ENCODE data around the gene PLCXD3.
"Not testable (repeated sequence)": the region's sequence is repeated elsewhere in the genome, so short reads cannot be mapped to it uniquely, and the experiment has no call there.

PLCXD3 gene, protein sequence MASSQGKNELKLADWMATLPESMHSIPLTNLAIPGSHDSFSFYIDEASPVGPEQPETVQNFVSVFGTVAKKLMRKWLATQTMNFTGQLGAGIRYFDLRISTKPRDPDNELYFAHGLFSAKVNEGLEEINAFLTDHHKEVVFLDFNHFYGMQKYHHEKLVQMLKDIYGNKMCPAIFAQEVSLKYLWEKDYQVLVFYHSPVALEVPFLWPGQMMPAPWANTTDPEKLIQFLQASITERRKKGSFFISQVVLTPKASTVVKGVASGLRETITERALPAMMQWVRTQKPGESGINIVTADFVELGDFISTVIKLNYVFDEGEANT

DNA sequence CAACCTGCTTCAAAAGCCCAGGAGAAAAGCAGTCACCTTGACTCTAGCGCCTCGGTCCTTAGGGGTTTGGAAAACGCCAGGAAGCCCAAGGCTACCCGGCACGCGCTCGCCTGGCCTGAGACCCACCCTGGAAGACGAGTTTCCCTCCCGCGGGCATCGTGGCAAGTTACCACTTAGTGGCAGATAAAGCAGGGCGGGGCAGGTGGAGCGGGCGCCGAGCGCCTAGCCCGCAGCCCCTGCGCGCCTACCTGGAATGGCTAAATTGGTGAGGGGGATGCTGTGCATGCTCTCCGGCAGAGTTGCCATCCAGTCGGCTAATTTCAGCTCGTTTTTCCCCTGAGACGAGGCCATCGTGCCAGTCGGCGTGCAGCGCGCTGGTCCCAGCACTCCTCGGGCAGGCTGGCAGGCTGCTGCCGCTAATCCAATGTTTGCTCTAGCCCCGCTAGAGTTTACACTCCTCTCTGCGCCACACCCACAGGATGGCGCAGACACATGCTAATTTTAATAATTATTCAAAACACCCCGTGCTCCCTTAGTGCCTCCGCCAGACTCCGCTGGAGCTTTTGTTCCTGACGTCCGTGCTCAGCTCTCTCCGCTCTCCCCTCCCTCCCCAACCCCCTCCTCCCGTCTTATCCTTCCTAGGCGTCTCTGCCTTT, at the start of gene PLCXD3:
PLCXD3 (minus strand) TSS at position 426 of the 656 bp plus-strand sequence; CDS start at position 351, 75 bp downstream.
- DNase-seq, result peak; percentile 34

DNA sequence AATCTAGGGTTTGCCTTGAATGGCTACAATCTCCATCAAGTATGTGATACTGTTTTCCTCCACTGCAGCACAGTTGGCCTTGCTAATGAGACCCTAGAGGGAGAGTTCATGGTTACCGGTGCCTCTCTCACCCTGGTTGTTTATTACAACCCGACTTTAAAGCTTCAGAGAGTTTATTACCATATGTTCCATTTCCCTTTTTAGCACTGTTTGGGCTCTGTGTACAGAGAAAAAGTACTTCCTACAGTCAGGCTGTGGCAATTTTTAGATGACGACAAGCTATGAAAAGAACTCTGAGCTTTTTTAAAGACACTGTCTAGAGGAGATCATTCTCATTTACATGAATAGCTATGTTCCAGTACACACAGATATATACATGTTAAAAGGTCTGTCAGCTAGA, 48.8 kb upstream of the PLCXD3 start:
- no peak for DNase-seq

DNA sequence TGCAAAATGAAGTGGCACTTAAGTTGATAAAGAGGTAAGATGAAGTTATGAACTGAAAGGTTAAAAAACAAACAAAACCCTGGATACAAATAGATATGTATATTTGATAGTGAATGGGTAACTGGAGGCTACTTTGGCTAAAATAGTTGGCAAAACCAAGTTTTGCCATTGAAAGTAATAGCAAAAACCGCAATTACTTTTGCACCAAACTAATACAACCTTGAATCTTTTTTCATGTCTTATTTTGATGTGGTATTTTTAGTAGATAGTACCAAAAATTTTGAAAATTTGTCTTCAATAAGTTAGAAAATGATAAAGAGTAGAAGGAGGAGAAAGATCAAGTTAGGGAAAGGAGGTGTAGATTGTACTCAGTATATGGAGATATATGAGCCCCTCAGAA, 47.9 kb upstream of the PLCXD3 start:
- DNase-seq, result no peak

DNA sequence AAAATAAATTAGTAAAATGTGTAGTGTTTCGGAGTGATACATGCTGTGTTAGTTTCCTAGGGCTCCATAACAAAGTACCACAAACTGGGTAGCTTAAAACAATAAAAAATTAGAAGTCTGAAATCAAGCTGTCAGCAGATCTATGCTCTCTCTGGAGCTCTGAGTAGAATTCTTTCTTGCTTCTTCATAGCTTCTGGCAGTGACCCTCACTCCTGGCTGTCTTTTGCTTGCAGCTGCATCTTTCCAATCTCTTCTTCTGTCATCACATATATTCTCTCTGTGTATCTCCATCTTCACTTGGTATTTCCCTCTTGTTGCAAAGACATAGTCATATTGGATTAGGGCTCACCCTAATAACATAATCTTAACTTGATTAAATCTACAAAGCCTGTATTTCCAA, 37.6 kb upstream of the PLCXD3 start:
- DNase-seq, result no peak

DNA sequence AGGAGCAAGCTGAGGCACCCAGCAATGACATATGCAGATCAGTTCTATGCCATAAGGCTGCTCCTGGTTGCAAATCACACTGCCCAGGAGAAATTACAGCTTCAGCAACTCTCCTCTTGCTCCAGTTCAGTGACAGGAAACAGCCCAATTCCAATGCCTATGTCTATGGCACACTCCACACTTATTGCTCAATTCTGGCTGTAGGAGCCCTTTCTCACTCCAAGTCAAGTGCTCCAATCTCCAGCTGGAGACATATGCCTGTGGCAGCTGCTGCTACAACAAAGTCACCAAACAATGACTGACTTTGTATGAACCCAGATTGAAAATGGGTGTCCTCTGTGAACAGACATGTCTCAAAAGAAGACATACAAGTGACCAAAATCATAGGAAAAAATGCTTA, 31.8 kb upstream of the PLCXD3 start:
- DNase-seq, result no peak

DNA sequence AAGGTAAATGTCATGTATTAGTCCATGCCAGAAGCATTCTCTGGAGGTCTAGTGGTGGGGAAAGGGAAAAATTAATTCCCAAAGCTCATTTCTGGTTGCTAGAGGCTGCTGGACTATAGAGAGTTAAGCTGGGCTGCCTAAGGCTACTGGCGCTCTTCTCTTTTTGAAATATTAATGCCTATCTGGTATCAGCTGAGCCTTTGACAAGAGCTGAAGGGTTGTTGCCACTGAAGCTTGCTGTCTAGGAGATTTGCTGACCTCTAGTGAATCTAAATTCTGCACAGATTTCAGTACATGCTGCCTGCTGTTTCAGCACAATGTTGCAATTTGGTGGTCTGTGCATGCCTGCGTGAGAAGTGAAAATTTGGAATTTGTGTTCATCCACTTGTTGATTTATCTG, 29.1 kb upstream of the PLCXD3 start:
- no peak for DNase-seq

DNA sequence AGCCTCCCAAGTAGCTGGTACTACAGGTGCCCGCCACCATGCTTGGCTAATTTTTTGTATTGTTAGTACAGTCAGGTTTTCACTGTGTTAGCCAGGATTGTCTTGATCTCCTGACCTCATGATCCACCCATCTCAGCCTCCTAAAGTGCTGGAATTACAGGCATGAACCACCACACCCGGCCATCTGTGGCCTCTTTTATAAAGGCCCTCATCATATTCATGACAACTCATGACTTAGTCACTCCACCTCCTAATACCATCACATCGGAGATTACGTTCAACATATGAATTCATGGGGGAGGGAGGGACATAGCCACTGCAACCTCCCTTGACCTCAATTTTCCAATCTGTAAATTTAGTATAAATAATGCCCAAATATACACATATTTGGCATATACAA, 27.2 kb upstream of the PLCXD3 start:
- DNase-seq, result no peak

DNA sequence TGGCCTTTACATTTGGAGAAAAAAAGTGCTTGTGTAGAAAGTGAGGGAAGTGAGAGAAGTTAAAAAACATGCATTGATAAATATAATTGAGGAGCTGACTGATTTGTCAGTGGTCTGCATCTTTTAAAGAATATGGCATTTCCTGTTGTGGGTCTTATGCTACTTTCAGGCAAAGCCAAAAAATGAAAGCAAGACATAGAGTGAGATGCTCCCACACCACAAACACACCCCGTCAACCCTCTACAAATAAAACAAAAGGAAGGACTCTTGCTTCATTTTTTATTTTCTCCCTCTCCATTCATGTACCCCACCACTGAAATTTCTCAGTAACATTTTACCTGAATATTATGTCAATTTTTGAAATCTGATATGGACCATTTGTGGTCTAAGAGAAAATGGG, 22.1 kb upstream of the PLCXD3 start:
- DNase-seq, result no peak

DNA sequence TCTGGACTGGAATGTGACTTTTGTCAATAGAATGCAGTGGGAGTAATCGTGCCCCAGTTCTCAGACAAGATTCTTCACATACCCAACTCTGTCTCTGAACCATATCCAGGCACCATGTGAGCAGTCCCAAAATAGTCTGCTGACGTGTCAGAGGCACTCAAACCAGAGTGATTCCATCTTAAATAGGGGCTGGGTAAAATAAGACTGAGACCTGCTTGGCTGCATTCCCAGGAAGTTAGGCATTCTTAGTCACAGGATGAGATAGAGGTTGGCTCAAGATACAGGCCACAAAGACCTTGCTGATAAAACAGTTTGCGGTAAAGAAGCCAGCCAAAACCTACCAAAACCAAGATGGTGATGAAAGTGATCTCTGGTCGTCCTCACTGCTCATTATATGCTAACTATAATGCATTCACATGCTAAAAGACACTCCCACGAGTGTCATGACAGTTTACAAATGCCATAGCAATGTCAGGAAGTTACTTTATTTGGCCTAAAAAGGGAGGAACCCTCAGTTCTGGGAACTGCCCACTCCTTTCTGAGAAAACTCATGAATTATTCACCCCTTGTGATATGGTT, 16.9 kb upstream of the PLCXD3 start:
- DNase-seq, result no peak

DNA sequence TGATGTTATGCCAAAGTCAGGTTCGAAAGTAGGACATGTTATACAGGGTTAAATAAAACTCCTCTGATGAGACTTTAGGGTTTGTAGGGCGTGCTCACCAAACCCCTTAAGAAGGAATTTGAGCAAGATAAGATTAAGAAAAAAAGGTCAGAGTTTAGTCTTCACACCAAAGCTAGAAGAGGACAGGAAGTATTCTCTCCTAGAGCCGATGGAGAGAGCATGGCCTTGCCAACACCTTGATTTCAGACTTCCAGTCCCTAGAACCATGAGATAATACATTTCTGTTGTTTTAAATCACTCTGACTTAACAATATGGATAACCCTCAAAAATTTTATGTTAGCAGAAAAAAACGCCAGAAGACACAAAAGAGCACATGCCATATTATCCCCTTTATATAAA, 16.3 kb upstream of the PLCXD3 start:
- no peak for DNase-seq

DNA sequence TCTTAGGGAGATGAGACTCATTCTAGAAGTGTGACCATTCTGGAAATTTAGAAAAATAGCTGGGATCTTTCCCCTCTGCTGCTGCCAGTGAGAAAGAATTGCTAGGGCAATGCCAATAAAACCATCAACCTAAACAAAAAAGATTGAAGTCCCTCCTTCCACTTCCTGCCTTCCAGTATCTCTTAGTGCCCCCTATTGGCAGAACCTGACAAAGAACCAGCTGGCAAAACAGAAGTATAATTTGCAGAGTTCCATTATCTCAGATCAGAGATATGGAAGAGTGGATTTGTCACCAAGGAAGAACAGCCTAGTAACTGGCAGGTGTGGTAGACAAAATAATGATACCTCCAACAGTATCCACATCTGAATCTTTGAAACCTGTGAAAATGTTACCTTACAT, 13.8 kb upstream of the PLCXD3 start:
- DNase-seq, result no peak

DNA sequence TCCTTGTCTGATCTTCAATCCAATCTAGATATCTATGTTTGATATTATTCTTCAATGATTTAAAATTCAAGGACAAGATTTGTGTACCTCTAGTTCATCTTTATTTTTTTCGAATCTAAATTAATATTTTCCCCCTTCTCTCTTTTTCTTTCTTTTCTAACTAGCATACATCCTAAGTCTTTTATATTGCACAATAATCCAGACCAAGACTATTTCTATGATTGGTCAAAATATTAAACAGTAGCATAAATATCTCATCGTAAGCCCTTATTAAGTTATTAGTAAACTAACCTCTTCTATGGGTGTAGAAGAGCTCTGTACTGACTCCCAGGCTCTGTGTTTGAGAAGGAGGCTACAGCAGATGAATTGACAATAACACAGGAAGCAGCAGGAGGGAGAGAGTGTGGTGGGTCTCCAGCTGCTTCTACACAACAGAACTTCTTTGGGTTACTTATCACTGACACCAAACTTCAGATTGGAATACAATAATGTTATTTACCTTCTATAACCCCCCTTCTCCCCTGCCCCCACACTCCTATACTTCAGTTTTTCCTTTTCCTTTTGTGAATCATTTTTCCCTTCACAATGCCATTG, 11.9 kb upstream of the PLCXD3 start:
- no peak for DNase-seq

DNA sequence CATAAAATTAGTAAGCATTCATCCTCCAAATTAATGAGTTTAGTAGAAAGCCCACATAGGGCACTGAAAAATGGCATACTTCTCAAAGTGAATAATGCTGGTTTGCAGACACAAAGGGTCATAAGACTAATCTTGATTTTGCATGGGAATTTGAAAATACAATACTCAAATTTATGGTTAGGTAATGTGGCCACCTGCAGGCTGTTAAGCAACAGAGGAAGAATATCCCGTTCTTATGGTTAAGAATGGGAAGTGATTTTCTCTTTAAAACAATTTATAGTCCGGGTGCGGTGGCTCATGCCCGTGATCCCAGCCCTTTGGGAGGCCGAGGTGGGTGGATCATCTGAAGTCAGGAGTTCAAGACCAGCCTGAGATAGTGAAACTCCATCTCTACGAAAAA, 9.4 kb upstream of the PLCXD3 start:
- DNase-seq, result no peak

DNA sequence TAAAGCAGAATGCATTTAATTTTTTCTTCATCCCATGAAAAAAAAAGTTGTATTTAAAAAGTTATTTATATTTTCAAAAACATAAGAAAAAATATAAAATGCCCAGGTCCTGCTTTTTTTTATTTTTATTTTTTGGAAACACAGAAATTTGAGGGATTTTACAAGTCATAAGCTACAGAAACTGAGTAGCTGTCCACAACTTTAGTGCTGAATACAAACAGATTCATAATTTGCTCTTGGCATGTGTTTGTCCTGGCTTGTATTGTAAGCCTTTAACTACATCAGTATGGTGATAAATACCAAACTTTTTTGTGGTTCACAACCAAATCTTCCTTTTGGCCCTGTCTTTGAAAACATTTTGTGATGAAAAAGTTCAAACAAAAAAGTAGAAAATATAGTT, 7.5 kb upstream of the PLCXD3 start:
- DNase-seq, result no peak

DNA sequence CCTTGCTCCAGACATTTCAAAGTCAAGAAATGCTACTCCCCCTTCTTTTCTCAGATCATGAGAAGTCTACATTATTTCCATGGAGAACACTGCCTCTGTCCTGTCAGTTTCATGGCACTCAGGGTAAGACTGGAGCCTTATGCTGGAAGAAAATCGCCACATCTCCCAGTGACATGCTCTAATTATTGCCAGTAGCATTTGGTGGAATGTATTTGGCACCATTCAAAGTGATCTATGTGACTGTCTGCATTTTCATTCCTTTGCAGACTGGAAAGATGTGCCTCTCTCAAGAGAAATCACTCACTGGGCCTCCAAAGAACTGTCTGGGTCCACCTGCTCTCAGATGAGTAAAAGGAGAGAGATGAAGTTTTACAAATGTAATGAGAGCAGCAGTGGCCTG, 840 bp upstream of the PLCXD3 start:
- no peak for DNase-seq

DNA sequence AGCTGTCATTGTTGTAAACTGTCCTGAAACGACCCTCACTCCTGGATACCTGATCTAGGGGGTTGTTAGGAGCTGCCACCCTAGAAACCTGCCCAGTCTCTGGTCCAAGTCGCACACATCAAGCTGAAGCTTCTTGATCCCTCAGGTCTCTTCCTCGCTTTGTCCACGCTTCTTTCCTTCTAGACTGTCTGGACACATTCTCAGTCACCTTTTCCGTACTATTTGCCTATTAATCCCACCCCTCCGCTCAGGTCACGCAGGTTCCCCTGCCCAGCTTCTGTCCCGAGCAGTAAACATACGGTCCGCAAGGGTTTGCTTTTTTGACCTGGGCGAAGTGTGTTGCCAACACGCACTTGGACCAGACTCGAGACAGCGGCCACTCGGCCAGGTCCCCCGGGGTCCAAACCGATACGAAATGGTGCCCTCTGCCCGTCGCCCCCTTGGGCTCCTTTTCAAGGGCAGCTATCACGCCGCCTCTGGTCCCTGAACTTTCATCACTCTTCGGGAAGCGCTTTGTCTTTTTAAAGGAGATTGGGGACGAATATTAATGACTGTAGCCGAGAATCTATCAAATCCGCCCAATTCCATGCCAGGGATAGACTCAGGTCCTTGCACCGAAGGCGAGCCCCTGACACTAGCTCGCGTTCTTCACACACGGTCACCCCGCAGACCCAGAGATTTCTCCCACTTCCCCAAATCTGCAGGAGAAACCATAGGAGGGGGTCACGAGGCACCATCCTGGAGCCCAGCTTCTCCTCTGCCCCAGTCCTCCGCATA, 814 bp downstream of the PLCXD3 start:
- no peak for DNase-seq

DNA sequence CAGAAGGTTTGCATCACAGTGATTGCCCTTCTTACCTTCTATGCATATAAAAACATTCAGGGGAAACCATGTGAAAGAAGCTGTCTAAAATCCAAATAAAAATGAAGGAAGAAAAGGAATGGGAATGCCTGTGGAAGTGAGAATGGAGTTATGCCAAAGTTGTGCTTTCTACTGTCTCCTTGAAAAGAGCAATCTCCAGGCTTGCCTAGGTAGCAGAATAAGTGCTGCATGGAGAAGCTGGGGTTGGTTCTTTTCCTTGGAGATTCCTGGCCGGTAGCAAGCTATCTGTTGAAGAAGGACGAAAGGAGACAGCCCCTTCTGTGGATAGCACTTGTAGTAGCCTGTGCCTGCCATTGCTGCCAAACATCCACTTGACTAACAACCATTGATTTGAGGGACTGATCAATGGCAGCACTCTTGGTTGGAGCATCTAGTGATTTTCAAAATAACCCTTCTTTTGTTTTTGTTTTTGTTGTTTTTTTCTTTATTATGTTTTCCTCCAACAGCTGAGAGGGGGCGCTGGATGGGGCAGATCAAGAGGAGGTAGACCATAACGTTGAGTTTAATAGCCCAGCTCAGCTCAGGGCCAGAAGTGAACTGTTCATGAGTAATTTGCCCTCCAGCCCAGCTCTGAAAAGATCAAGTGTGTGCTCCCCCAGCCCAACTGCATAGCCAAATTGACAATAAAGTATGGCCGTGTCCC, 1.6 kb downstream of the PLCXD3 start:
- DNase-seq, result no peak

DNA sequence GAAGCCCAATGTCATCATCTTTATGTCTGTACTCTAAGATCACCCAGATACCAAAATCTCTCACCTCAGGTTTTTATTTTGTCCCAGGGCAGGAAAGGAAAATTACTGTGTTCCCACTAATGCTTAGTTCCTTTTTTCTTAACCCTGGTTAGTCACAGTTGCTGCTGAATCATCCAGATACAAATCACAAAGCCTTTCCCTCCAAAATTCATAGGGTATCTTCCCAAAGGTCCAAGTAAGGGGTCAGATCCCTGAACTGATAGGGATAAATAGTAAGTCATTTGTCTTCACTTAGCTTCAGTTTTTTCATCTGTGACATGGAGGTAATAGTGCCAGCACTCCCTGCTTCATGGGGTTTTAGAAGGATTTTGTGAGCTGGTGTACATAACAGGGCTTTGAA, 2.2 kb downstream of the PLCXD3 start:
- DNase-seq, result no peak

DNA sequence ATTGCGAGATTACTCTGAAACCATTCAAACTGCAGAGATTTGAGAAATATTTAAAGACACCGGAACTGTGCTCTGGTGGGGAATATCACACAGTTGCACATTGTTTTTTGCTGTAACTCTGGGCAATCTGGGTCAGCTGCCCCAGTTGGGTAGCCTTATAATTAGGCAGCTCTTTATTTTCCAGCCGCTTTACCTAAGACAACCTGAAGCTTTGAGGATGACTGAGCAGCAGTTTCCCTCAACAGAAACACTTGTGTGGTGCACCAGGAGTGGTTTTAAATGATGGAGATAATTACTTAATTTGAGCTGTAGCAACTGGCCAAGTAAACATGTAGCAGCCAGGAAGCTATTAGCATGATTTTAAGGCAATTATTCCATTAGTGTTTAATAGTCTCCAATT, 2.9 kb downstream of the PLCXD3 start:
- DNase-seq, result no peak

DNA sequence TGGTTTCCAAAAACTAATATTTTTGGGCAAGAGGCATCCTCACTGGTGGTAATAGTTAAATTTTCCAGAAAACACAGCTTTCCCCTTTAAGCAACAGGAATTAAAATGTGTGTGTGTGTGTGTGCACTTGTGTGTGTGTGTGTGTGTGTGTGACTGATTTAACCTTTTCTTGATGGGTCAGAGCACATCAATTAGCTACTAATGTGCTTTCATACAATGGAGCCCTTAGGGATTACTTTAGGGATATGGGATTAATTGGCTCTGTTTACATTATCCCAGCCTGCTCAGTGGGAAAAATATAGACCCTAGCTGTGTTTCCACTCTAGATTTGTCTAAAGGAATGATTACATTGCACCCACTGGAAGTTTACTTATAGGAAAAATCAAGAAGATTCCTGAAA, 6.5 kb downstream of the PLCXD3 start:
- DNase-seq, result no peak

DNA sequence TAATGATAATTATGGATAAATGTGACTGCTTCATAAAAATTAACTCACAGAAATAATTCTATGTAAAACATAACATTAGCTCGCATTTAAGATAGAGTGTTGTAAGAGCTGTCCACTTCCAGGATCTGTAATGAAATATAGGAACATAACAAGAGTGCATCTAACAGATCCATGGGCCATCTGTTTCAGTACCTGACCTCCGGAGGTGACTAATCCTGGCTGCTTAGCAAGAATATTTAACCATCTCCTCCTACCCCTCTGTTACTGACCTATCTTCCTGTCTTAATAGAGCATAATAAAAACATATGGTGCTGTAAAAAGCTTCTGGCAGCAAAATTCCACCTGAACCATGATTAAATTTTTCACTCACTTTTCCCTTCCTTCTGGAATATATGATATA, 7.1 kb downstream of the PLCXD3 start:
- DNase-seq, result no peak

DNA sequence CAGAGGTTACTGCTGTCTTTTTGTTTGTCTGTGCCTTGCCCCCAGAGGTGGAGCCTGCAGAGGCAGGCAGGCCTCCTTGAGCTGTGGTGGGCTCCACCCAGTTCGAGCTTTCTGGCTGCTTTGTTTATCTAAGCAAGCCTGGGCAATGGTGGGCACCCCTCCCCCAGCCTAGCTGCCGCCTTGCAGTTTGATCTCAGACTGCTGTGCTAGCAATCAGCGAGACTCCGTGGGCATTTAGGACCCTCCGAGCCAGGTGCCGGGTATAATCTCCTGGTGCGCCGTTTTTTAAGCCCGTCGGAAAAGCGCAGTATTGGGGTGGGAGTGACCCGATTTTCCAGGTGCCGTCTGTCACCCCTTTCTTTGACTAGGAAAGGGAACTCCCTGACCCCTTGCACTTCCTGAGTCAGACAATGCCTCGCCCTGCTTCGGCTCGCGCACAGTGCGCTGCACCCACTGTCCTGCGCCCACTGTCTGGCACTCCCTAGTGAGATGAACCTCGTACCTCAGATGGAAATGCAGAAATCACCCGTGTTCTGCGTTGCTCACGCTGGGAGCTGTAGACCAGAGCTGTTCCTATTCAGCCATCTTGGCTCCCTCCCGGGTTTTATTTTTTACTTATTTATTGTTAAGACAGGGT, 16.8 kb downstream of the PLCXD3 start:
- DNase-seq, result not testable (repeated sequence)
